Esophagus squamous epithelium (tissue), 4 donors: Measurements from ENCODE around the gene MSANTD1.

ENCODE experiments used
- CTCF ChIP-seq, 6 experiments: fragments of 450-650 bp in 4 of 6; fragments of 200-600 bp in 2 of 6; sonication (generic) in 2 of 6; IDR thresholded peaks; one replicate each; pipeline ENCODE4 v1.5.1; 2016 to 2019; ENCODE audit warnings: antibody characterized with exemption in 6 of 6, mild to moderate bottlenecking in 4 of 6, moderate library complexity in 4 of 6
- POLR2A ChIP-seq, 4 donors: fragments of 450-650 bp; IDR thresholded peaks; one replicate each; pipeline ENCODE4 v1.6.1; 2017; ENCODE audit warnings: antibody characterized with exemption in 4 of 4, mild to moderate bottlenecking in 4 of 4, moderate library complexity in 3 of 4

DNA sequence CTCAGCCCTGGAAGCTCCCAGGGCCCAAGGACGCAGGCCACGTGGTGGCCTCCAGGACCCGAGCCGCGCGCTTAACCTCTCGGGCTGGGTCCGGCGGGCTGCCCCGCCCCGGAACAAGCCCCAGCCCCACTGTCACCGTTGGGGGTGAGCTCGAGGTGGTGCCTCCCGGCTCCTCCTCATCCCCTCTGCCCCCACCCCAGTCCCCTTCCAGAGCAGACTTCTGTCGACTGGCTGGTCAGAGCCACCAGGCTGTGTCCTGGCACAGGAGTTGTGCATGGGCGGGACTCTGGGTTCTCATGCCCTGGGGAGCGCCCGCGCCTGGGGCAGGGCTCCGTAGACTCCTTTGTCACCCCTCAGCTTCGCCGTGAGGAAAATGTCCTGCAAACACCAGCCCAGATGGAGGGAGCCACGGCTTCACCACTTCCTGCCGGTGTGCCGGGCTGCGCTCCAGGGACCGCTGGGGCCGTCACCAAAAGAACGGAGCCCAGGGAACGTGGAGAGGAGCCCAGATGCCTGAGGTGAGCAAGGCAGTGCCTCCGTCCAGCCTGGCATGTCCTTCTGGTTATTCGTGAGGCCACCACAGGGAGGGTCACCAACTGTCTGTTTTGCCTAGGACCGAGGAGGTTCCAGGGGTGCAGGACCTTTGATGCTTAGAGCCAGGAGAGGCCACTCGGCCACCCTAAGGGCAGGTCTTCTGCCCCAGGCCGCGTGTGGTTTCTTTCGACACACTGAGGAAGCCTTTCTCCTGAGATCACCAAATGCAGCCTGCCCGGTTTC, 36.8 kb downstream of the MSANTD1 start:
- TF ChIP-seq POLR2A (IDR thresholded peaks at IDR 0.05): no peak
- TF ChIP-seq CTCF (IDR thresholded peaks at IDR 0.05): no peak
